Measurements from ENCODE around the gene PTTG2. TPM values are rescaled to one million over a fixed set of nuclear protein-coding genes. Genes with fewer than 3 reads are reported as not detected.
"Not testable (repeated sequence)": the region's sequence is repeated elsewhere in the genome, so short reads cannot be mapped to it uniquely, and the experiment has no call there.

Gene PTTG2
- not detected in 2 replicates for total RNA-seq (2014; rRNA removed; shearing (Covaris generic))

DNA sequence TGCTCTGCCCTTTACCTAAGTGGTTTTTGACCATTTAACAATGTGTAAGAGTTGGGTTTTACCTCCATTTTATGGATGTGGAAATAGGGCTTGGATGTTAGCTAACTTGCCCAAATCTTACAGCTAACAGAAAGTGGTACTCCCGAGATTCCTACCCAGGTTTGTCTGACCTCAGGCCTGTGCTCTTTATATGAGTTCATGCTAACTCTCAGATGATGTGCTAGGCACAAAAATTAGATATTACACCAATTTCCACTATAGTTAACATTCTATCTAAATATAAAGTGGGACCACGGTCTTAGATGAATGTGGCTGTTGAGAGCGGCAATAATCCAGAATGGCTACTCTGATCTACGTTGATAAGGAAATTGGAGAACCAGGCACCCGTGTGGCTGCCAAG, at the start of gene PTTG2:
Gene PTTG2, plus strand, starts transcription at position 301 of the 400 bp plus-strand sequence. Its CDS starts 37 bp downstream, at position 338.
- no peak for DNase-seq (ENCODE audit: low spot score)

DNA sequence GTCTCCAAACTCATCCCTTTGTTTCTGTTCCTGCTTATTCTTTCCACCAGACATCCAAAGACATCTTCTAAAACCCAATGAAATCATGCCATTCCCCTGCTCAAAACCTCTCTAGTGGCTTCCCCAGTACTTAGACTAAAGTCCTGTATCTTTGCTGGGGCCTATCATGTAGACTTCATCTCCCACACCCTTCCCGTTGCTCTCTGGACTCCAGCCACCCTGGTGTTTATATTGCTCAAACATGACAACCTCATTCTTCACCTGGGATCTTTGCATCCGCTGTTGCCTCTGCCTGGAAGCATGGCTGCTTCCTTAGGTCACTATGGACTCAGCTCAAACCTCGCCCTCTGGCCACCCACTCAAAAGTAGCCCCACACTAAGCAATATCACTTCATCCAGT, 45.7 kb upstream of the PTTG2 start:
- DNase-seq (ENCODE audit: low spot score), result no peak

DNA sequence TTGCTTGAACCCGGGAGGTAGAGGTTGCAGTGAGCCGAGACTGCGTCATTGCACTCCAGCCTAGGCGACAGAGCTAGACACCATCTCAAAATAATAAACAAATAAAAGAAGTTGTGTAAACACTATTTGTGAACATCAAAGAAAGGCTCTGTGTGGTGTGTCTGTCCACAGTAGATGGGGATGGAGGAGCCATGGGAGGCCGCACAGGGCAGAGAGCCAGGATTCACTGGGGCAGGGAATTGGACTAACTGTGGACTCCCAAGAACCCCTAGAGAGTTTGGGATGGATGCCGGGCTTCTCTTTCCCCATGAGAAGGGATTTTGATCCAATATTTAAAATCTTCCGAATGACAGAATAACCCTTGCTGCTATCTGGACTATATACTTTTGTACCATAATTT, 42.8 kb upstream of the PTTG2 start:
- DNase-seq (ENCODE audit: low spot score), result no peak

DNA sequence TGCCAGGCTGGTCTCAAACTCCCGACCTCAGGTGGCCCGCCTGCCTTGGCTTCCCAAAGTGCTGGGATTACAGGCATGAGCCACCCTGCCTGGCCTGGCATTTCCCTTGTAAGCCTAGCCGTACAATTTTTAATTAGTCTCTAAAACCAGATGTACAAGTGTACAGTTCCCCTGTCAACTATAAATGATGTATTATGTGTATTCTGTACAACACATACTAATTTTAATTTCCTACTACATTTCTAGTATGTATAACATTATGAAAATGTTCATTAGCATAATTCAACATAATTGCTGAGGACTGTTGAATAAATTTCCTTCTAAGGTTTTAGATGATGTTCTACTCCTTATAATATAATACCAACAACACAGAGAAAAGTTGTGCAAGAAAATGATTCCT, 41.5 kb upstream of the PTTG2 start:
- DNase-seq (ENCODE audit: low spot score), result no peak

DNA sequence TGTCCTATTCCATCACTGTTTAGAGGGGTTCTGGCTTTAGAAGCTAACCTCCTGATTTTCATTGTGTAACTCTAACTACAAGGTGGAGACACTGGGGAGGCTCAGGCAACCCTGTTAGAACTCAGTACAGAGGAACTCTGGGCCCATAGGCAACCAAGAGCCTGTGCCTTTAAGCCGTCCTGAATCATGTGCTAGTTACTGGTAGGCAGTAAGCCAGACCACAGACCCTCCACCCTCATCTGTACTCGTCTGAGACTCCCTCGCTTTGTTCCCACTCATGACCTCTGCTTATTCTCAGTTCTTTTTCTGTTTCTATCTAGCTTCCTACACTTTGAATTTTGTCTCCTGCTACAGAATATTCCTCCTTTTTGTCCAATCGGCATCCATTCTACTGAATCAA, 37.9 kb upstream of the PTTG2 start:
- DNase-seq (ENCODE audit: low spot score), result no peak

DNA sequence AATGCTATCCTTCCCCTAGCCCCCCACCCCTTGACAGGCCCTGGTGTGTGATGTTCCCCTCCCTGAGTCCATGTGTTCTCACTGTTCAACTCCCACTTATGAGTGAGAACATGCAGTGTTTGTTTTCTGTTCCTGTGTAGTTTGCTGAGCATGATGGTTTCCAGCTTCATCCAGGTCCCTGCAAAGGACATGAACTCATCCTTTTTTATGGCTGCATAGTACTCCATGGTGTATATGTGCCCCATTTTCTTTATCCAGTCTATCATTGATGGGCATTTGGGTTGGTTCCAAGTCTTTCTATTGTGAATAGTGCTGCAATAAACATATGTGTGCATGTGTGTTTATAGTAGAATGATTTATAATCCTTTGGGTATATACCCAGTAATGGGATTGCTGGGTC, 37.1 kb upstream of the PTTG2 start:
- DNase-seq (ENCODE audit: low spot score), result not testable (repeated sequence)

DNA sequence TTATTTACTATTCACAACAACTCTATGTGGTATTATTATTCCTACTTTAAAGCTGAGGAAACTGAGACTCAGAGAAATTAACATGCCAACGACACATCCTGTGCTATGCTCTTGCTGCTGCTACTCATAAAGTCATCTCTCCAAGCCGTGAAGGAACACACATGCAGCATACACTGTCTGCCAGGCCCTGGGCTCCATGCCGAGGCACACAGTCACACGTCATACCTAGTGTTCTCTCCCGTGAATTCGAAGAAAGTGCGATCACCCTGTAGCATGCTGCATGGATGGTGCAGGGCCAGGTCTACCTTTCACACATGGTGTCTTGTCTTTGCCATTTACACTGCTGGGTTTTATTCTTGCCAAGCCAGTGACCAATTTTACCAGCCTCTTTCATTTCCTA, 35.3 kb upstream of the PTTG2 start:
- no peak for DNase-seq (ENCODE audit: low spot score)

DNA sequence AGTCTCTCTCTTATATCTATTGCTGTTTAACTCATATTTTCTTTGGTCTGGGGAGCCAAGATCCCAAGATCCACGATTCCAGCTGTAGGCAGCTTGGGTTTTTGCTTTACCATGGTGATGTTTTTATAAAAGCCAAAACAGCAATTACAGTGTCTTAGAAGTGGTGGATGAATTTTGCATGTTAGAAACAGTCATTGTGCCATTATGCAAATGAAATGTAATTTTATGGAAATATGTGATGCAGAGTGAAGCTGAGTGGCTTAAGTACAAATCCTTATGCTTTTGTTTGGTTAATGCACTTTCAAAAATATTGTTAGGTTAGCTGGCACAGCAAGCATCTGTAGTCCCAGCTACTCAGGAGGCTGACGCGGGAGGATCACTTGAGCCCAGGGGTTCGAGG, 32.8 kb upstream of the PTTG2 start:
- DNase-seq (ENCODE audit: low spot score), result no peak

DNA sequence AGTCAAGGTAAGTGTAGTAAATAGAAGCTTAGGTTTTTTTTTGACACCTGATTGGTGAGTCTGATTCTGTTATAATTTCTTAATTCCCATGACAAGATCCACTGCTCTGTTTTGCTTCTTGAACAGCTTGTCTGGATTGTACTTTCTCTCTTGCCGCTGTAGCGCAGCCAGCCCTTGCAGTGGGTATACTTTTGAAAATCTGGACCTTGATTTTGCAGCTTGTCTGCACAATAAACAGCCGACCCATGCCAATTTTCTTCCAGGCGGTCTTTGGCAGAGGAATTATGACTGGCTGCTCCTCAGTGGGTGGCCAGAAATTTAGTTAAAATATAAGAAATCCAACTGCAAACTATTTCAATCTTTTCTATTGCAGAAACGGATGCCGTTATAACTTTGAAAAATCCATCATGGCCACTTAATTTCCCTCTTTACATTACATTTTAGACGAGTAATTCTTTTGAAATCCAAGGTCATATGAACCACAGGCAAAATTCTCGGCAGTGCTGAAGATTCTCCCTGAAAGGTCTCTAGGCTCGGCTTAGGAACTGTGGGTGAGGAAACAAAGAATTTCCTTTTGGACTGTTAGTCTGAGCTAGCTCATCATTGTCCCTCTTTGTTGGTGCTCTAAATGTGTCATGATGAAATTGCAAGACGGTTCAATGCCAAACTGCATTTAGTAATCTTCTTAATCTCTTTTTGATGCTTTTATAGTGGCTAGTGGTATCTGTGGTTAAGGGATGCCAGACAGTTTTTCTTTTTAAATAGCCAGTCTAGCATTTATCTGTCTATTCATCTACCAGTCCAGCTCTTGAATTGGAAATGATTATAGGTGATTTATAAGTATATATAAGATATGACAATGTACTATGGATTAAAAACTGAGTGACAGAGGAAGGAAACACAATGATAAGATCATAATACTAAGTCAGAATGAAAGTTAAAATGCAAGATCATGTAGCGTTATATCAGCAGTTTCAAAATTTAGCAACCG, 31.5 kb upstream of the PTTG2 start:
- DNase-seq (ENCODE audit: low spot score), result no peak

DNA sequence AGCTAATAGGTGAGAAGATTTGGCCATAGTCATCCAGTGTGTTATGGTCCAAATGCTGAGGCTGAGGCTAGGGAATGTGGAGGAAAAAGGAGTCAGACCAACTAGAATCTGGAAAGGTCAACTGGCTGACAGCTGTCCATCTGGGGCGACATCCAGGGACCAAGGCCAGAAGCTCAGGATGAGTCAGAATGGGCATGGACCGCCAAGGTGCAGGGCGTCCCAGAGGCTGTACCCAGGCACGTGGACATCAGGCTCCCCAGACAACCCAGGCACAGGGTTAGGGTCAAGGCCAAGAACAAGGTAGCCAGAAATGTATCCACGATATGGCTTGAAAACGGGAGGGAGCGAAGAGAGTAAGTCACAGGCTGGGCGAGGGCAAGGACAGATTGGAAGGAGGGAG, 26.1 kb upstream of the PTTG2 start:
- no peak for DNase-seq (ENCODE audit: low spot score)

DNA sequence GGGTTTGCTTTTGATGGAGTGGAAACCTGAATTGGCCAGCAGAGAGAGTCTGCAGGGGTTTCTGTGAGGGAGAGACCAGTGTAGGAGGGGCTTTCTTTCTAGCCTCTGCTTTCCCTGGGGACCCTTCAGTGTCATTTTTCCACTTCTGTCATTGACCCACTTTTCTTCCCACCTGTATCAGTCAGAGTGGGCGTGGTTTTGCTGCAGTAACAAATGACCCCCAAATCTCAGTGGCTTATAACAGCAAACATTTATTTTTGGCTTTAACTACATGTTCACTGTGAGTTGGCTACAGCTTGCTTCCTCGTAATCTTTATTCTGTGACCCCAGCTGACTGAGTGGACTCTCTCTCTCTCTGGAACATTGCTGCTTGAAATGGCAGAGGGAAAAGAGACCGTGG, 25.6 kb upstream of the PTTG2 start:
- DNase-seq (ENCODE audit: low spot score), result no peak

DNA sequence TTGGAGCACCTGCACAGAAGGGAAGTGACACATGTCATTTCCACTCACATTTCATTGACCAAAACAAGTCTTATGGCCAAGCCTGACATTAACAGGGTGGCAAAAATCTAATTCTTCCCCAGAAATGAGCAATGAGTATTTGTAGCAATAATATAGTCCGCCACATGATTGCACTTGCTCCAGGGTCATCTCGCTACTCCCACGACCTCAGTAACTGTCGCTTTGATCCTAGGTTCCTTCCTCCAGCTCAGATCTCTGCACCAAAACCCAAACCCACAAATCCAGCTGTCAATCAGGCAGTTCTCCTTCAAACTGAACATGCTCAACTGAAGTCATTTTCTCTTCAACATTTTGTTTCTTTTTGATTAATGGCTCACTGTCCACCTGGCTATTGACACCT, 25.2 kb upstream of the PTTG2 start:
- DNase-seq (ENCODE audit: low spot score), result no peak

DNA sequence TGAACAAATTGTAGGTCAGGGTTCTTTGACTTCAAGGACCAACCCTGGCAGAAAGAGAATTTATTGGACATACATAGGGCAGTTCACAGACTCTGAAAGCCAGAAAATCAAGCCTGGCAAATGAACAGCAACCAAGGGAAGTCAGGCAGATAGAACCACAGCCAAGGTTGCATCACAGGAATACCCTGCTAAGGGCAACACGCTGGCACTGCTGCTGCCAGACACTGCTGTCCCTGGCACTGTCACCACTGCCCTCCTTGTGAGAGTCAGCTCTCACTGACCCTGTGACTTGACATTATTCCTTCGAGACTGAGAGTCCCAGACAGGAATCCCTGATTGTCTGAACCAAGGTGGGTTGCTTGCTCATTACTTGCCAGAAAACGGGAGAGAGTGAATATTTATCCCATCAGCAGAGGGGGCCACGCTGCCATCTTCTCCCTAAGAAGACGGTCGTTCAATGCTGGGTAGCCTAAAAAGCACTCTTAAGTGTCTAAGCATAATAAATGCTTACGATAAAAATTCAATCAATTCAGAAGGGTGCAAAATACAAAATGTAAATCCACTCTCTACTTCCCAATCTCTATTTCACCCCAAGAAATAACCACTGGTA, 23.2 kb upstream of the PTTG2 start:
- peak; percentile 6 for DNase-seq (ENCODE audit: low spot score)

DNA sequence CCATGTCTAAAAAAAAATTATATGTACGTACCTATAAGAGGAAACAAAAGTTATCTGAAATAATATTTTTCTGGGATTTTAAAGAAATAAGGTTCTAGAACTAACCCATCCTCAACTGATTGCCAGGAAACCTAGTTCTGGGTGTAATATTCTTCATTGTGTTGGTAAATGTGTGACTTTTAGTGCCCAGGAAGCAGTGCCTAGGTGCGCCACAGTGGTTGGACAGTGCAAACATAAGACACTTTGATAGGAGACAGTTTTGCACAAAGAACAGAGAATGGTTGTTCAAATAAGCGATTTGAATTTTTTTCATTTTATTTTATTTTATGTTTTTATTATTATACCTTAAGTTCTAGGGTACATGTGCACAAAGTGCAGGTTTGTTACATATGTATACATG, 22.0 kb upstream of the PTTG2 start:
- no peak for DNase-seq (ENCODE audit: low spot score)

DNA sequence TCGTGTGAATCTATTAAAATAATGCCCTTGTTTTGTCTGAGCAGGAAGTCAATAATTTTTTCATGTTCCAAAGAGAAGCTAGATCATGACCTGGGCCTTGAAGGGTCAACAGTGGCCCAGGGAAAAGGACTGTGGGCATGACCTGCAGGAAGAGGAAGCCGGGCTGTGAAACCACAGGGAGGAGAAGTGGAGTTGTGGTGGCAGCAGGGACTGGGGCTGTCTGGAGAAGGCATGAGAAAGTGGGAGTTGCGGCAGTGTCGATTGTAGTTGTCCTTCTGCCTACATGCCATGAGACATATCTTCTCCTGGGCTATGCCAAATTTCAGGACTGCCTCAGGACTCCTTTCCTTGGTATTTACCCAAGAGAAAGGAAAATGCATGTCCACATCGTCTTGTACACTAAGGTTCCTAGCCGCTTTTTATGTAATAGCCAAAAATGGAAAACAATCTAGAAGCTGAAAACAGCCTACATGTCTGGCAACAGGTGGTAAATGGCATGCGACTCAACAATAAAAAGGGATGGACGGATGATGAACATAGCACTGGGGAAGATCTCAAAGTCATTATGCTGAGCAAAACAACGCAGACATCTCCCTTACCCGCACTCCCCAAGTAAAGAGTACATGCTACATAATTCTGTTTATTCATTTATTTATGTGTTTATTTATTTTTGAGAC, 13.6 kb upstream of the PTTG2 start:
- no peak for DNase-seq (ENCODE audit: low spot score)

DNA sequence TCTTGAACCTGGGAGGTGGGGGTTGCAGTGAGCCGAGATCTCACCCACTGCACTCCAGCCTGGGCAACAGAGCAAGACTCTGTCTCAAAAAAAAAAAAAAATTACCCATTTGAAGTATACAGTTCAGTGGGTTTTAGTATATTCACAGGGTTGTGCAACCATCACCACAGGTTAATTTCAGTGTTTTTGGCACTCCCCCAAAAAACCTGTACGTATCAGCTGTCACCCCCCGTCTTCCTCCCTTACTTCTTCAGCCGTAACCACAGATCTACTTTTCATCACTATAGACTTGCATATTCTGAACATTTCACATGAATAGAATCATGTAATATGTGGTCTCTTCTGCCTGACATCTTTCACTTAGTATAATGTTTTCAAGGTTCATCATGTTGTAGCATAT, 11.7 kb upstream of the PTTG2 start:
- no peak for DNase-seq (ENCODE audit: low spot score)

DNA sequence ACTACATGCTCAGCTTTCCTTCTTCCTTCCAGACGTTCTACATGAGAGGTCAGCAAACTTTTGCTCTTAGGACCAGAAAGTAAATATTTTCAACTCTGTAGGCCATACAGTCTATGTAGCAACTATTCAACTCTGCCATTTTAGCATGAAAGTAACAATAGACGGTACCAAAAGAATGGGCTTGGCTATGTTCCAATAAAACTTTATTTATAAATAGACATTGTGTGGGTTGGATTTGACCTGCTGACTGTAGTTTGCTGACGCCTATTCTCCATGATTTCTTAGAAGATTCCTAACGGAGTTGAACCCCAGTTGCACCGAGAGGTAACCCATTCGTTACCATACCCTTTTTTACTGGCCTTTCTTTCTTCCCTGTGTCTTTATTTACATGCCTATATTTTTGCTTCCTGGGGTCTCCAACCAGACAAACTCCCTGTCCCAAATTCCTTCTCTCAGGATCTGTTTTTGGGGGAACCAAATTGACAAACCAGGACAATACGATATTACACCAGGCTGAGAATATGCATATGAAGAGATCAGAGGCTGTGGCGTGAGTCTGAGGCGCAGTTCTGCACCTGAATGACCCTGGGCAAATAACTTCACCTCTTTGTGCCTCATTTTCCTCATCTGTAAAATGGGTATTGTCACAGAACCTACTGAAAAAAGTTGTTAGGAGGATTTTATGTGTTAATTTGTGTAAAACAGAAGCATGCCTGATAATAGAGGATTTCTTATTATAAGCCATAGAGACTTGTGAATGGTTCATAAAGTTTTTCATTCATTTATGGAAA, 10.4 kb upstream of the PTTG2 start:
- no peak for DNase-seq (ENCODE audit: low spot score)

DNA sequence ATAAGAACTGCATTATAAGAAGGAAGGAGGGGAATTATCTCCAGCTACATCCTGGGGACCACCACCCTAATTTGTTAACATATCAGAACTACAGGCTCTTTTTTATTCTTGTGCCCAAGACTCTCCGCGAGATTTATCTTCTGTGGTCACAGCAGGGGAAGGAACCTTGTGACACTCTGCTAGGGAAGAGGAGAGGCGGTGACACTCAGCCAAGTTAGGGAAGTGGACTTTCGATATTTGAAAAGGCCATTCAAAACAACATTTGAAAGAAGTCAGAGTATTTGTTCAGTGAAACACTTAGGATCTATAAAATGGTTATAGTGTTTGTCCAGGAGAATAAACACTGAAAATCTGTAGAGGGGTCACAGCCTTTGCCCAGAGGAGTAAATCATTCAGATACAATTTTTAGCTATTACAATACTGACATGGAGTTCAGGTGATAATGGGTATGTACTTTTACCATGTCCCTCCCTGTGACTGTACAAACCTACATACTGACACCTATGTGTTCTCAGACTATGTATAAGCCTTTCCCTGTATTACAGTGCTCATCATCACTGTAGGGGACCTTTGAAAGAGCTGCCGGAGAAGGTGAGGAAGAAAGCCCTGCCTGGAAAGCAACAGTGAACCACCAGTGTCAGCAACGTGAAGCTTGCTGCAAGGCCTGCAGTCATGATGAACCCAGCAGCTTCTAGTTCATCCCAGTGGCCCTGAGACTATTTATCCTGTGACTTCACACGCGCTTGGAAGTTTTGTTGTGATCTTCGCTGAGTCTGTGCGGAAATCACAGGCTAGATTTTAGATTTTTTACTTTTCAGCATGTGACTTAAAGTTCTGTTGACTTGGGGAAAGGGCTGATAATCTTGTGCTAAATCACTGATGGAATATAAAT, 8.5 kb upstream of the PTTG2 start:
- no peak for DNase-seq (ENCODE audit: low spot score)

DNA sequence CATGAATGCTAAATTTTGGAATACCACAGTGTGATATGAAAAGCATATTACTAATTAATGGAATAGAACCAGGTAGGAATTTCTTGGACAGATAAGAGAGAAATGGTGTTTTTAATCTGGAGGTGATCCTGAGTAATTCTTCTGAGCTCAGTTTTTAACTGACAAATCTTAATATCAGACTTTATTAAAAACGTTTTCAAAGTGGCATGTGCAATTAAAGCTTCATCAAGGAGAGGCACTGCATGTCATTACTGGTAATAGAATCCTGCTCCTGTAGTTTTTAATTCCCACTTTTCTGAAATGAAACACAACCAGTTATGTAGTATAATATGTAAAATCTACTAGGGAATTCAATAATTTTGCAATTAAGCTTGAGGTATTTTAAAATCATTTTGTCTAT, 7.0 kb upstream of the PTTG2 start:
- no peak for DNase-seq (ENCODE audit: low spot score)

DNA sequence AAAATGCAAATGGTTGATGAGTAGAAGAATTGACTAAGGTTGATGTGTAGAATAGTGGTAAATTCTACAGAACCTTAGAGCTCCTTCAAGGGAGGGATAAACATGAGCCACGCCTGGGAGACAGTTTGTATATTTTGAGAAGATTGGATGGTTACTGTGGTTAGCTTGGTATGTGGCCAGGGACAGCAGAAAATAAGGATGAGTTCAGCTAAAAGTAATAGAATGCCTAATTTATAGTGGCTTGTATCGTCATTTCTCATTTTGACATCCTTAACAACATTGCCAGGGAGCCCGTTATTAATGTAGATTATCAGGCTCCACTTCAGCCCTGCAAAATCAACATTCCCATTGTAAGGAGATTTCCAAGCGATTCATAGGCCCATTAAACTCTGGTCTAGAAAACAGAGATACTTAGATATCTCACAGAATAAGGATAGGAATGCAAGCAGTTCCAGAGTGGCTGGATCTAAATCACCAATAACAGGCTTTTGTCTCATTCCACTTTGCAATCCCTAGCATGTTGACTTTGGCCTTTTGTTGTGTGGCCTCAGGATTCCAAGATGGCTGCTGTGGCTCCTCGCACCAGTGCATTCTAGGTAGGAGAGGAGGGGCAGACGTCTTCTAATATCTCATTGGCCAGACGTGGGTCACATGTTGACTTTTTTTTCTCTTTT, 6.4 kb upstream of the PTTG2 start:
- no peak for DNase-seq (ENCODE audit: low spot score)
